Neural crest cell (in vitro differentiated cells): Measurements from ENCODE around the gene IGFALS. TPM values are rescaled to one million over a fixed set of nuclear protein-coding genes. Genes with fewer than 3 reads are reported as not detected.

Source experiments
- DNase-seq: peaks from one replicate; pipeline ENCODE4 v3.0.0; 2021; ENCODE audit warnings: low read depth, mixed read lengths, low spot score
- H3K27ac Mint-ChIP-seq: one replicate; pipeline ENCODE4 v1.8.0; 2021; ENCODE audit warnings: mild to moderate bottlenecking, mixed read lengths; ENCODE audit not compliant: unreplicated experiment
- H3K27me3 Mint-ChIP-seq: 2 replicates; pipeline ENCODE4 v1.8.0; 2021; ENCODE audit warnings: low read depth, mild to moderate bottlenecking, mixed read lengths
- H3K36me3 Mint-ChIP-seq: 2 replicates; pipeline ENCODE4 v1.8.0; 2021; ENCODE audit warnings: low read depth, mild to moderate bottlenecking, mixed read lengths
- H3K4me1 Mint-ChIP-seq: 2 replicates; pipeline ENCODE4 v1.8.0; 2021; ENCODE audit warnings: mixed read lengths
- H3K4me3 Mint-ChIP-seq: one replicate; pipeline ENCODE4 v1.8.0; 2021; ENCODE audit warnings: mild to moderate bottlenecking, mixed read lengths
- H3K9me3 Mint-ChIP-seq: 2 replicates; pipeline ENCODE4 v1.8.0; 2021; ENCODE audit warnings: mixed read lengths
- CTCF ChIP-seq: fragments of 200-600 bp; sonication (generic); conservative IDR thresholded peaks from 2 replicates; pipeline ENCODE4 v1.5.0; 2021; ENCODE audit warnings: antibody characterized with exemption, mild to moderate bottlenecking
- total RNA-seq: library from RNA; stranded (reverse); gene quantifications from 2 replicates; pipeline ENCODE4 v1.2.1, GENCODE V29; 2021

The IGFALS gene
- total RNA-seq, 1 donor from 2014 or later = 0.14 TPM

GRCh38 chr16:1751946-1752345, 41.6 kb downstream of the IGFALS start:
- no peak for DNase-seq
- Mint-ChIP-seq H3K9me3 (no peaks in the 10 kb centered on the region), H3K27me3 (no peaks in the 10 kb centered on the region), H3K4me3 (no peak overlapping the region), H3K36me3 (no peaks in the 10 kb centered on the region), H3K4me1 (no peaks in the 10 kb centered on the region), H3K27ac (no peak overlapping the region)
- no peak for TF ChIP-seq CTCF

GRCh38 chr16:1749152-1750117, 44.1 kb downstream of the IGFALS start:
- Mint-ChIP-seq H3K27ac (no peak overlapping the region), H3K36me3 (no peaks in the 10 kb centered on the region), H3K9me3 (no peaks in the 10 kb centered on the region), H3K27me3 (no peaks in the 10 kb centered on the region), H3K4me1 (no peaks in the 10 kb centered on the region), H3K4me3 (no peak overlapping the region)
- TF ChIP-seq CTCF = no peak
- no peak for DNase-seq

- TF ChIP-seq CTCF = no peak
- H3K4me1 Mint-ChIP-seq = no peaks in the 10 kb centered on the region
- H3K36me3 Mint-ChIP-seq = no peaks in the 10 kb centered on the region
- no peak for DNase-seq
- H3K4me3 Mint-ChIP-seq = no peak overlapping the region
- H3K27ac Mint-ChIP-seq = no peak overlapping the region
- no peaks in the 10 kb centered on the region for H3K27me3 Mint-ChIP-seq
- no peaks in the 10 kb centered on the region for H3K9me3 Mint-ChIP-seq
These were observed 45.6 kb downstream of the IGFALS start for GRCh38 chr16:1747934-1748333.

GRCh38 chr16:1746693-1747195, 46.8 kb downstream of the IGFALS start:
- no peak overlapping the region for H3K4me3 Mint-ChIP-seq
- H3K36me3 Mint-ChIP-seq = no peaks in the 10 kb centered on the region
- no peaks in the 10 kb centered on the region for H3K27me3 Mint-ChIP-seq
- no peaks in the 10 kb centered on the region for H3K4me1 Mint-ChIP-seq
- H3K9me3 Mint-ChIP-seq = no peaks in the 10 kb centered on the region
- no peak overlapping the region for H3K27ac Mint-ChIP-seq
- no peak for DNase-seq
- no peak for TF ChIP-seq CTCF

- H3K4me3 Mint-ChIP-seq = no peak overlapping the region
- DNase-seq = no peak
- H3K27ac Mint-ChIP-seq = no peak overlapping the region
- no peaks in the 10 kb centered on the region for H3K4me1 Mint-ChIP-seq
- H3K36me3 Mint-ChIP-seq = no peaks in the 10 kb centered on the region
- H3K27me3 Mint-ChIP-seq = no peaks in the 10 kb centered on the region
- no peak for TF ChIP-seq CTCF
- no peaks in the 10 kb centered on the region for H3K9me3 Mint-ChIP-seq
These were observed 47.4 kb downstream of the IGFALS start for GRCh38 chr16:1745900-1746692.
